ENCODE data around the gene CHST8.

The CHST8 gene

DNA sequence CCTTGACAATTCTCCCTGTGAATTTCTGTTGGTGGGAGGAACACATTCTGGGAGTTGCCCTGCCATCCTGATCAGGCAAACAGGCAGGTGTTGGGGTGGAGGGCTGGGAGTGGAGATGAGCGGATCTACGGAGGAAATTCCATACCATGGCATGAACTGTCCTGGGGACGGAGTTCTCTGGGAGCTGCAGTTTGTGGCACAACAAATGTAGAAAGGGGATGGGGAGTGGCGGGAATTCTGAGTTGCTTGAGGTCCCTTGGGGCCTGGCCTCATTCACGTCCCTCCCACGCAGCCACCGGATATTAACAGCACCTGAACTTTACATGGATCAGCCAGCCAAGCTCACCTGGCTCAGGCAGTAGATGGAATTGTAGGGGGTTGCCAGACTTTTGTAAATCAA lies 70.0 kb downstream of the CHST8 start:
- TF ChIP-seq GATA3 (IDR thresholded peaks at IDR 0.05; ENCODE audit: low read depth, low read length) (no peak), GATA2 (IDR thresholded peaks at IDR 0.05; ENCODE audit: low read depth, low read length) (no peak)

DNA sequence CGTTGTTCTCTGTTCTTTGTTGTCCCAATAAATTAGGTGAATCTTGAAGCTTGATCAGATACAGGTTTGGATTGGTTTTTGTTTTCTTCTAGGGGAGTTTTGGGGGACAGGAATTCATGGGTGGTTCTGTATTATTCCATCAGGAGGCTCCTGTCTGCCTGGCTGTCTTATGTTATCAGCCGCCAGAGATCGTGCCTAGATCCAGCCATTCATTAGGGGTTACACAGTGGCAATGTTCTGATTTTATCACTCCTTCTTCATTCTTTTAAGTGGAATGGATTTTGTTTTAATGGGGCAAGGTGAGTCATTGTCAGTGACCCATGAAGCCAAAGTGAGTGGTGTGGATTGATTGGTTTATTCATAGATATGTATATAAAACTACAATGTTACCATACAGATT lies 71.9 kb downstream of the CHST8 start:
- TF ChIP-seq GATA3 (IDR thresholded peaks at IDR 0.05; ENCODE audit: low read depth, low read length) (no peak), GATA2 (IDR thresholded peaks at IDR 0.05; ENCODE audit: low read depth, low read length) (peak; percentile 85)

DNA sequence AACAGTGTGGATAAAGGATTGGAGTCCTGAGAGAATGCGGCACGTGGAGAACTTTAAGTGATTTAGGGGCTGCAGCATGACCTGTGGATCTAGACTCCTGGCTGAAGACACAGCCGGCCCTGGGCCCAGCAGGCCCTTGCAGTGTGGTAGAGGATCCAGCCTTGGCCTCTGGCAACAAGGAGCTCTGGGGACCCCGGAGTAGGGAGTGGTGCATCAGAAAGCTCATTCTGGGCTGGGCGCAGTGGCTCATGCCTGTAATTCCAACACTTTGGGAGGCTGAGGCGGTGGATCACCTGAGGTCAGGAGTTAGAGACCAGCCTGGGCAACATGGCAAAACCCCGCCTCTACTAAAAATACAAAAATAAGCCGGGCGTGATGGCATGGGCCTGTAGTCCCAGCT lies 76.0 kb downstream of the CHST8 start:
- TF ChIP-seq GATA2 (IDR thresholded peaks at IDR 0.05; ENCODE audit: low read depth, low read length) = no peak
- TF ChIP-seq GATA3 (IDR thresholded peaks at IDR 0.05; ENCODE audit: low read depth, low read length) = no peak

DNA sequence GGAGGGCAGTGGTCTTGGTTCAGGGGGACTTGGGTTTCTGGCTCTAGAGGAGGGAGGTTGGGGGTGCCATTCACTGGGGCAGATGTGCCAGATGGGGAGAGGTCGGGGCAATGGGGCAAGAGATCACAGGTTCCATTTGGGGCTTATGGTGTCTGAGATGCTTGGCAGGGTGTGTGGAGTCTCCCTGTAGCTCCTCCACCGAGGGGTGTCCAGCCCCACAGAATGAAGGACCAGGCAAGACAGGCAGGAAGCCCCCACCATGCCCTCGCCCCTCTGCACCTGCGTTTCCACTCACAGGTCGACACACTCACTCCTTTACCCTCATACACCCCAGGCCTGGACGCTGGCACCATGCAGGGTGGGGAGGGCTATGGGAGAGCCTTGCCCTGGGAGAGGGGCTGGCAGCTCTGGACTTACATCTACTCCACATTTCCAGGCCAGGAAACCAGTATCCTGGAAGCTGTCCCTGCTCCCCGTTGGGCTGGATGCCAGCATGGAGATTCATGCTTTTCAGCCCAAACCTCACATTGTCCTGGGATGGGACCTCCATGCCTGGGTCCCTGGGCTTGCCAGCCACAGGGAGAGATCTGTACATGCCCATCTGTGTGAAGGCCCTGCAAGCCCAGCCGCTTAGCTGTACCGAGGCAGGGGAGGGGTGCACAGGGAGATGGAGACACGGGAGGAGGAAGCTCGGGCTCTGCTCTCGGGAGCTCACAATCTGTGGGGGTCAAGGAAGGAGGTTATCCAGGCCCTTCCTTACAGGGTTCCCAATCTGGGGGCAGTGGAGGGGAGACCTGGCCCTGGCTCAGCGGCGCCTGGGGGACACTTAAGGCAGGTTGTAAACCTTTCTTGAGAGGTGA lies 77.1 kb downstream of the CHST8 start:
- TF ChIP-seq GATA2 (IDR thresholded peaks at IDR 0.05; ENCODE audit: low read depth, low read length) = no peak
- TF ChIP-seq GATA3 (IDR thresholded peaks at IDR 0.05; ENCODE audit: low read depth, low read length) = no peak

DNA sequence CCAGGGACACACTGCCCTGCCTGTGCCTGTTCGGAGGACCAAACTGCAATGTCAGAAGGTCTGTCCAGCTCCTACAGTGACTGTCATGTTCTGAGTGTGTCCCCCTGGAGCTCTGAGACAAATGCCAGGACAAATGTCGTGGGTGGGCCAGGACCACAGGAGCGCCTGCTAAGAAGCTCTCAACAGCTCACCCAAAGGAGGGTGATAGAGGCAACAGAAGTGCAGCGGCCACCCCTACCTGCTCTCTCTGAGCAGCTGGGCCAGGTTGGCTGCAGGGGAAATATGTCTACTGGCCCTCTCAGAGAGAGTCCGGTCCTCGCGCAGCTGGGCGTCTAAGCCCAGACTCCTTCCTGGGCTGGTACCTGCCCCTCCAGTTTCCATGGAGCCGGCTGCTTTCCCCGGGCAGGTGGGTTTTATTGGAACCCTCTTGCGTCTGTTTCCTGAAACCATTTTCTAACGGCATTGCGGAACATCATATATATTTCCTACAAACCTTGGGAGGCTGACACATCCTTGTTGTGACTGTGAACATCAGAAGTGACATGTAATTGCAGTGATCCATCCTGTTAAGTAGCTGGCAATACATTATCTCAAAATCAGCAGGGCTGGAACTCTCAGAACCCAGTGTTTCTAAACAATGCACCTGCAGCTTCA lies 78.1 kb downstream of the CHST8 start:
- no peak for TF ChIP-seq GATA3 (IDR thresholded peaks at IDR 0.05; ENCODE audit: low read depth, low read length)
- peak; percentile 47; the same call in 1 of the 2 replicates for TF ChIP-seq GATA2 (IDR thresholded peaks at IDR 0.05; ENCODE audit: low read depth, low read length)

DNA sequence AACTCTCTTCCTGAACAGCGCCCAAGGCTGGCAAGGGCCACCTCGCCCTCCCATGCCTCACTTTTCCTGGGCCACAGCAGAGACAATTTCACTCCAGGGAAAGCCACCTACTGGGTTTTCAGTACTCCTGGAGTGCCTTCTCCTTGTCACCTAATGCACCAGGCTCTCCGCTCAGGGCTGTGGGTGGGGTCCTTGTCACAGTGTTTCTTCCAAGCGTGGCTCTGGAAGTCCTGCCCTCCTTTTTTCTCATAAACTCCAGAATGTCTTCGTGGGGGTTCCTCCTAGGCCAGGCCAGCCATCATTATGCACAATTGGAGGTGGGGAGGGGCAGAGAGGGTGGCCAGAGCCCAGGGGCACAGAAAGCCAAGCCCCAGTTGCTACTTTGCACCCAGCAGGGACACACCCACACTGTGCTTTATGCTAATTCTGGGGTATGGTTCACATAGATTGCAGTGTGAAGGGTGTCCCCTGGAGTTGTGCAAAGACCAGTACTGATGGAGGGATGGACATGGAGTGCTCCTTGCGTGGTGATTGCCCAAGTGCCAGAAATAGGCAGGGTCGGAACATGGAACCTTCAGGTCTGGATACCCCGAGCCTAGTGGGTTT lies 78.8 kb downstream of the CHST8 start:
- TF ChIP-seq GATA2 (IDR thresholded peaks at IDR 0.05; ENCODE audit: low read depth, low read length) = no peak

DNA sequence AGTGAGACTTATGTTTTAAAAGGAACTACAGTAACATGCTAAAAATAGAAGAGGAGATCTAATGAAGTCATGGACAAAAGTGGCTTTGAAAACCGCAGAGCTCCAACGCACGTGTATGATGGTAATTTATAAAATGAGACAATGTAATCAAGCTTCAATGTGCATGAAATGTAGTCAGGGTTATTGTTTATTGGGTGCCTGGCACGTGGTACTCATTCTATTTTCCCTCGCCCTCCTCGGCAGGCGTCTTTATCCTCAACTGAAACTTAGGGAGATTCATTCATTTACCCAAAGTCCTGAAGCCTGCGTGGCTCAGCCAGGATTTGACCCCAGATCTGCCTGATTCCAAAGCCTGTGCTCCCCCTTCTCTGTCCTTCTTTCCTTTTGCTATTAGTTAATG lies 79.8 kb downstream of the CHST8 start:
- no peak for TF ChIP-seq GATA3 (IDR thresholded peaks at IDR 0.05; ENCODE audit: low read depth, low read length)
- TF ChIP-seq GATA2 (IDR thresholded peaks at IDR 0.05; ENCODE audit: low read depth, low read length) = no peak

DNA sequence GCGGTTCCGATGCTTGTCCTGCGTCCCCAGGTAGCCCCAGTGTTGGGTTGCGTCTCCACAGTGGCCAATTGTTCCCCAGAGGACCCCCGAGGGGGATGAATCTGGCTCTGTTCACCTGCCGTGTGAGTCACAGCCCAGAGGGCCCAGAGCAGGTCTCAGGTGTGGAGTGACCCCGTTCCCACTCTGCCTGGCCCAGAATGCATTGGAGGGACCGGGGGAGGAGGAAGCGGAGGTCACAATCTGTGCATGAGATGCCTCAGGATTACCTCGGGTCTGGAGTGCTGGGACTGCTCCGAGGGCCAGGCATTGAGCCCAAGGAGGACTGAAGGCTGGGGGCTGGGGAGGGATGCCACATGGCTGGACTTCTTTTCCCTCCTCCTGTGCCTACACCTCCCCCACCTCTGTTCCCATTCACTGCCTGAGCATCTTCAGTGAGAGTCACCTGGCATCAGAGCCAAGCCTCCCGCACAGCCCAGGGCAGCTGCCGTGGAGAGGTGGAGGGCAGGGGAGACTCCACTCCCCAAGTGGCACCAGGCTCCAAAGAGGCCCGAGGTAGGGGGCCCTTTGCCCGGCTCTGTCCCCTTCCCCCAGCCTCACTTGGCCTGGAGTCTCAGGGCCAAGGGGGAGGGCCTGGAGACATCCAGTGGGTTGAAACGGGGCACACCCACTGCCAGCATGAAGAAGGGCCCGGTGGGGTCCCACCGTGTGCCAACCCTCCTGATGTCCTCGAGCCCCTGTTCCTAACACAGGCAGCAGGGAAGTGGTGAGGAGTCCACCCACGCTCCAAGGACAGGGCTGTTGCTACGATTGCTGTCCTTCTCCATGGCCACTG lies 81.1 kb downstream of the CHST8 start:
- TF ChIP-seq GATA2 (IDR thresholded peaks at IDR 0.05; ENCODE audit: low read depth, low read length) (no peak), GATA3 (IDR thresholded peaks at IDR 0.05; ENCODE audit: low read depth, low read length) (no peak)

DNA sequence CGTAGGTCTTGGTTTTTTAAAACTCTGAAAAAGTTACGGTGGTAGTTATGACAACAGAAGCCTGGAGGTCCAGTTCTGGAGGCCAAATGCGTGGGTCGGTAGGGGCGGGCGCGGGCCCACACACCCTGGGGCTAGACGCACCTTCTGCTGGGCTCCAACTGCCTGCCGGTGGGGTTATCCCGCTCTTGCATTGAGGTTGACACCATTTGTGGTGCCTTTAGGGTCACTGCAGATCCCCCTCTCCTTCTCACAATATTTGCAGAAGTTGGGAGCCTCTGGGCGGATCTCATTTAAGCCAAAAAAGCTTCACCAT lies 81.6 kb downstream of the CHST8 start:
- TF ChIP-seq GATA2 (IDR thresholded peaks at IDR 0.05; ENCODE audit: low read depth, low read length) = no peak
- no peak for TF ChIP-seq GATA3 (IDR thresholded peaks at IDR 0.05; ENCODE audit: low read depth, low read length)

DNA sequence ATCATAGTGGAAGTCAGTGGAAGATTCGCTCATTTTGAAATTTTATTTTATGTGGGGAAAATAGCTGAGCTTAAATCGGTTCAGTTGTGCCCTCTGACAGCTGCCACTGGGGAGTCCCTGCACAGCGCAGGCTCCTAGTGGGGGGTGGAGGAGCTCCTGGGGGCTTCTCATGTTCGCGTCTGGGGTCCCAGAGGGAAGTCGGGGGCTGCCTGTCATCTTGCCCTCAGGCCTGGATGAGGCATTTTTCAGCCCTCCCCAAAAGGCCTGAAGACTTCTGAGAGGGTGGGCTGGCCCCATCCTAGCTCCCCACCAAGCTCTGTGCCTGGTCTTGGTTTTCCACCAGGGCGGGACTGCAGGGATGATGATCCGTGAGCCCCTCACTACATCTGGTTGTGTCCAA lies 82.1 kb downstream of the CHST8 start:
- TF ChIP-seq GATA3 (IDR thresholded peaks at IDR 0.05; ENCODE audit: low read depth, low read length) = no peak

DNA sequence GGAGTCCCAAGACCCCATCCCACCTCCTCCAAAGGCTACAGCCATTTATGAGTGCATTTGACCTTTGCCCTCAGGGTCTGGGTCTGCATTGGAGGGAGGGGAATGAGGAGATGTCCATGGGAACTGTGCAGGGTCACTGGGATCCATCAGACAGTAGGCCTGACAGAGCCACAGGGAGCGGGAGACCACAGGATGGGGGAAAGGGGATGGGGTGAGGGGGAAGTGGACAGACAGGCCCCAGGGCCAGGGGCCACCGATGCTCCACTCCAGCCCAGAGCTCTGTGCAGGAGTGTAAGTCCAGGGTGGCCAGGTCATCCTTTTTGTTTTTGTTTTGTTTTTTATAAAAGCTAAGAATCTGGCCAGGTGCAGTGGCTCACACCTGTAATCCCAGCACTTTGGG lies 82.5 kb downstream of the CHST8 start:
- TF ChIP-seq GATA2 (IDR thresholded peaks at IDR 0.05; ENCODE audit: low read depth, low read length) = no peak
- TF ChIP-seq GATA3 (IDR thresholded peaks at IDR 0.05; ENCODE audit: low read depth, low read length) = no peak

DNA sequence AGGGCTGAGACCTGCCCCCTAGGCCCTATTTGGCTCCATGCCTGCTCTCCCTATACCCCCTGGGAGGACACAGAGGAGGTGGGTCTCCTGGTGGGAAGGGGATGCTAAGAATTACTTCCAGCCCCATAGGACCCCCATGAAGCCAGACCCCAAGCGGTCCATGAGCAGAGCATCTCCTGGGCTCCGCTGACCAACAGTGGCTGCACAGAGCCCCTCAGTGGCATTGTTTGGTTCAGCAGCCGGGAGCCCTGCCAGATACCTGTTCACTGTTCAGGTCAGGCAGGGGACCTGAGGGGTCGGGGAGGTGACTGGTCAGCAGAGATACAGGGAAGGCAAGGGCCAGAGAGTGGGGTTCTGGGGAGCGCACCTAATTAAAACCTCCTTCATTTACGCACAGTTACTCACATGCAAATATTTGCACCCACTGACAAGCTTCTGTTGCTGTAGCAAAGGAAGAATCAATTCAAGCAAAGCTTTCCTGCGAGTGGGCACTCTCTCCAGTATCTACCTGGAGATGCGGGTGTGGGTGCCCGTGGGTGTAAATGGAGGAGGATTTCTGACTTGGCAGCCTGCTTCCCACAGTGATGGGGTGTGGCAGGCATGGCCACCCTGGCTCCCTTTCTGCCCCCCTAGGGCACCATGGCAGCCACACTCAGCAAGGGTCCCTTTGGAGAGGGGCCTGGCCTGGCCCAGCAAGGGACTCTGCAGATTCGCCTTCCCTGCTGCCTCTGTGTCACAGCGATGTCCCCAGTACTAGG lies 83.5 kb downstream of the CHST8 start:
- TF ChIP-seq GATA2 (IDR thresholded peaks at IDR 0.05; ENCODE audit: low read depth, low read length) = no peak
- TF ChIP-seq GATA3 (IDR thresholded peaks at IDR 0.05; ENCODE audit: low read depth, low read length) = no peak

DNA sequence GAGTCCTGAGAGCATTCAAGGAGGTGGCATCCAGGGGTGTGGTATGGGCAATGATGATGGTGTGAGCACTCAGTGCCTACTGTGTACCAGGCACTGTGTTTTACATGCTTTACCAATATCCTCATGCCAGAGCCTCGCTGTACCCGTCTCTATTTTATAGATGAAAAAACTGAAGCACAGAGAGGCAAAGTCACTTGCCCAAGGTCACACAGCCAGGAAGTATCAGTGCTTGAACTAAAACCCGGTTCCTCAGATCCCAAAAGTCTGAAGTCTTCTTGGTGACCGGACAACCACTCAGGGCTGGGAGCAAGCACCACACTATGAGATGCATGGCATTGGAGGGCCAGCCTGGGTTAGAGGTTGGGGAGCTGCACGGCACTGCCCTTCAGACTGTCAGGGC lies 84.1 kb downstream of the CHST8 start:
- TF ChIP-seq GATA3 (IDR thresholded peaks at IDR 0.05; ENCODE audit: low read depth, low read length) = no peak
- no peak for TF ChIP-seq GATA2 (IDR thresholded peaks at IDR 0.05; ENCODE audit: low read depth, low read length)

DNA sequence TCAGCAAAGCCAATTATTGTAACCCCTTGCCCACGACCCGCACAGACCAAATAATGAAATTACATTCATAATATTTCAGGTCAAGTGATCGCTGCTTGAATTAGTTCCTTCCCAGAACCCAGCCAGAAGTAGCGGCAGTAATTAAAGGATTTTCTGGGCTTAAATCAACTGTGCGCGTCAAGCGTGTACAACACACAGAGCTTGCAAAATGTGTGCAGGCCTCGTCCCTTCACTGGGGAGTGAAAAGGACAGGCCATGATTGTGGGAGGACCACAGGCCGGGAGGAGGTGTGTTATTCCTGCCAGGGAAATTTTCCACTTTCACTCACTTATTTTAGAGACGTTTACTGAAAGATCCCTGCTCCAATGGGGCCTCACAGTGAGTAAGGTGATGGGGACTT lies 84.9 kb downstream of the CHST8 start:
- TF ChIP-seq GATA3 (IDR thresholded peaks at IDR 0.05; ENCODE audit: low read depth, low read length) (no peak), GATA2 (IDR thresholded peaks at IDR 0.05; ENCODE audit: low read depth, low read length) (no peak)
